HG02571 (cell line): ENCODE results near the gene ZNF277.
A peak's percentile ranks its signal among the peaks of the same experiment; 100 is the strongest.

Experiments used
- ATAC-seq: cut with Tn5 transposase; IDR thresholded peaks from one replicate; pipeline ENCODE4 v1.9.1; 2021; ENCODE audit warnings: mild to moderate bottlenecking, moderate library complexity; ENCODE audit not compliant: unreplicated experiment

The ZNF277 gene

GRCh38 chr7:112206238-112206990, at the start of gene ZNF277, which contains the start of gene DOCK4:
Gene ZNF277 (plus strand): TSS chr7:112206695. CDS start chr7:112206717, 22 bp downstream.
Gene DOCK4 (minus strand): TSS chr7:112206399. CDS start chr7:112206138, 261 bp downstream.
- ATAC-seq: peak; percentile 96

GRCh38 chr7:112157072-112157471, 49.4 kb upstream of the ZNF277 start:
- ATAC-seq: no peak

- no peak for ATAC-seq
Observed at GRCh38 chr7:112159351-112159750, 47.1 kb upstream of the ZNF277 start.

GRCh38 chr7:112160130-112160770, 46.2 kb upstream of the ZNF277 start:
- ATAC-seq: no peak

- no peak for ATAC-seq
Observed at GRCh38 chr7:112160771-112161150, 45.7 kb upstream of the ZNF277 start.

GRCh38 chr7:112161253-112162141, 45.0 kb upstream of the ZNF277 start:
- ATAC-seq: no peak

- ATAC-seq: no peak
Observed at GRCh38 chr7:112162142-112162766, 44.2 kb upstream of the ZNF277 start.

GRCh38 chr7:112162784-112163506, 43.5 kb upstream of the ZNF277 start:
- no peak for ATAC-seq

- ATAC-seq: no peak
Observed at GRCh38 chr7:112167147-112167546, 39.3 kb upstream of the ZNF277 start.

- no peak for ATAC-seq
Observed at GRCh38 chr7:112168915-112169314, 37.6 kb upstream of the ZNF277 start.

- ATAC-seq: no peak
Observed at GRCh38 chr7:112171673-112172072, 34.8 kb upstream of the ZNF277 start.

GRCh38 chr7:112172870-112173567, 33.5 kb upstream of the ZNF277 start:
- ATAC-seq: no peak

- ATAC-seq: no peak
Observed at GRCh38 chr7:112173568-112173905, 33.0 kb upstream of the ZNF277 start.

- no peak for ATAC-seq
Observed at GRCh38 chr7:112174192-112174591, 32.3 kb upstream of the ZNF277 start.

- ATAC-seq: no peak
Observed at GRCh38 chr7:112176241-112176640, 30.3 kb upstream of the ZNF277 start.

- ATAC-seq: no peak
Observed at GRCh38 chr7:112176693-112177415, 29.6 kb upstream of the ZNF277 start.

- no peak for ATAC-seq
Observed at GRCh38 chr7:112180223-112180622, 26.3 kb upstream of the ZNF277 start.

- ATAC-seq: no peak
Observed at GRCh38 chr7:112182749-112183148, 23.7 kb upstream of the ZNF277 start.

- no peak for ATAC-seq
Observed at GRCh38 chr7:112183266-112183665, 23.2 kb upstream of the ZNF277 start.
